GM19035 (cell line): ENCODE measurements around the gene TPCN2.

Experiments
- ATAC-seq: cut with Tn5 transposase; IDR thresholded peaks from one replicate; pipeline ENCODE4 v1.9.1; 2021; ENCODE audit not compliant: unreplicated experiment

Gene TPCN2

DNA sequence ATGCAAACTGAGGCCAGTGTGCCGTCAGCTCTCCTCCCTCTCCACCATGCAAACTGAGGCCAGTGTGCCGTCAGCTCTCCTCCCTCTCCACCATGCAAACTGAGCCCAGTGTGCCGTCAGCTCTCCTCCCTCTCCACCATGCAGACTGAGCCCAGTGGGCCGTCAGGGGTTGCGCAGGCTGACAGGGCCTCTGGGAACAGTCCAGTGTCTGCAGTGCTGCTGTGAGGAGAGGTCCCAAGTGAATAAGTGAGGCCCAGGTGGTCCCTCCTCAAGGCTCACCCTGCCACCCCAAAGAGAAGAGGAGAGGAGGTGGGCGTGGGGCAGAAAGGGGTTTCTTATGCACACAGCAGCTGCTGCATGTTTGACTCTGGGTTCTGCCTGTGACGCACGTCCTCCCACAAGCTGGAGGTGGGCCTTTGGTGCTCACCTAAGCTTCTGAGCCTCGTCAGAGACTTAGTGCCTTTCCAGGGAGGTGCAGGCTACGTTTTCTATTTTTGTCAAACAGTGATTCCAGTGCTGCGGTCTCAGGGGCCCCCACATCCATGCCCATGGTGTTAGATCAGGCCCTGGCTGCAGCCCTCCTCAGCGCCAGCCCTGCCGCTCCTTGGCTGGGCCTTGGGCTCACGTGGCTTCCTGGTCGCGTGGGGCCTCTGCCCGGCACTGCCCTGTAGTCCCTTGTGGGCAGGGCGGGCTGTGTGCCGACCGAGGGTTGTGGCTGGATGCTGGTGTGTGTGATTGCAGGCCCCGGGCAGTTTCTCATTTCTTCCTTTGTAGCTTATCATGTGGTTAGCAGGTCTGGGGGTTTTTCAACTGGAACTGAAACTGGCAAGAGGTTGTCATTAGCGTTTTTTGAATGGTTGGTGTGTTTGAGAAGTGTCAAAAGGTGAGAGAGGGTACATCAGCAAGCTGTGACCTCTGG is 7.1 kb downstream of the TPCN2 start:
- ATAC-seq: peak; percentile 81

DNA sequence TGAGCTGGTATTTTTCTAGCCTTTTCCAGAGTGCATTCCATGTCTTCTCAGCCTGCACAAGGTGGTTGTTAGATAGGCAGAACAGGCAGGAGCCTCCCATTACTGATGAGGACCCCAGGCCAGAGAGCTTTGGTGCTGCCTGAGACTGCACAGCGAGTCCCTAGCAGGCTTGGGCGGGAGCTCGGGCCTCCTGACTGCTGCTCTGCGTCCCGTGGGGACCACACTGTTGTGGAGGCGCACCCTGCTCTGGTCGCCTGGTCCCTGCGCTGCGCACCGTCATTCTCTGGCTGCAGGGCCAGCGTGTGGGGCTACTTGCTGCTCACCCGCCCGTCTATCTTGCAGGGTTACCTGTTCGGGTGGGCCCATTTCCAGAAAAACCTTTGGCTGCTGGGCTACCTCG is 8.5 kb downstream of the TPCN2 start:
- no peak for ATAC-seq

- no peak for ATAC-seq
Observed at GRCh38 chr11:69057801-69058200, 9.1 kb downstream of the TPCN2 start.

GRCh38 chr11:69058511-69059270 is 10.0 kb downstream of the TPCN2 start:
- ATAC-seq: no peak

DNA sequence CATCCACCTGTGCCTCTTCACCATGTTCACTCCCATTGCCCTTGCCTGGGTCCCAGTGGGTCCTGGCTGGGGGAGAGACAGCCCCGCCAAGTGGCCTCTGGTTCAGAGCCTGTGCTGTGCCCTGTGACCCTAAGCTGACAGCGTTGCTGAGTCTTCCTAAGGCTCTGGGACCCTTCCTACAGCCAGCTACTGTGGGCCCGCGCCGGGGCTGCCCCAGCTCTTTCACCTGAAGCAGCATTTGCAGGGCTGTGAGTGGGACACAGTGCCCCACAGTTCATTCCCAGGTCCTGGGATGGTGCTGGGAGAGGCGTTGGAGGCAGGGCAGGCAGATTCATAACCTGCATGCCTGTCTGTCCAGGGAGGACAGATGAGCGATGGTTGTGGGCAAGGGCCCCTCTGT is 10.7 kb downstream of the TPCN2 start:
- ATAC-seq: no peak

- ATAC-seq: no peak
Observed at GRCh38 chr11:69059985-69060384, 11.3 kb downstream of the TPCN2 start.

GRCh38 chr11:69060806-69061712 is 12.3 kb downstream of the TPCN2 start:
- ATAC-seq: no peak

DNA sequence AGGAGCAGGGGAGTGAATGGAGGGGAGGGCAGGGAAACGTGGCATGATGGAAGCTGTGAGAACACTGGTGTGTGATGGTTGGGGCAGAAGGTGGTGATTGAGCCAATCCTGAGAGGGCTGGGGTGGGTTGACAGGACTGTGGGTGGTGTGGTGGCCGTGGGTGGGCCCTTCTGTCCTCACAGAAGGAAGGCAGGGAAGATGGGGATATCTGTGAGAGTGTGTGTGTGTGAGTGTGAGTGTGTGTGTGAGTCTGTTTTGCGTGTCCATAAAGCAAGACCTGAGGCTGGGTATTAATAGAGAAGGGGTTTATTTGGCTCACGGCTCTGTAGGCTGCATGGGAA is 13.0 kb downstream of the TPCN2 start:
- no peak for ATAC-seq

DNA sequence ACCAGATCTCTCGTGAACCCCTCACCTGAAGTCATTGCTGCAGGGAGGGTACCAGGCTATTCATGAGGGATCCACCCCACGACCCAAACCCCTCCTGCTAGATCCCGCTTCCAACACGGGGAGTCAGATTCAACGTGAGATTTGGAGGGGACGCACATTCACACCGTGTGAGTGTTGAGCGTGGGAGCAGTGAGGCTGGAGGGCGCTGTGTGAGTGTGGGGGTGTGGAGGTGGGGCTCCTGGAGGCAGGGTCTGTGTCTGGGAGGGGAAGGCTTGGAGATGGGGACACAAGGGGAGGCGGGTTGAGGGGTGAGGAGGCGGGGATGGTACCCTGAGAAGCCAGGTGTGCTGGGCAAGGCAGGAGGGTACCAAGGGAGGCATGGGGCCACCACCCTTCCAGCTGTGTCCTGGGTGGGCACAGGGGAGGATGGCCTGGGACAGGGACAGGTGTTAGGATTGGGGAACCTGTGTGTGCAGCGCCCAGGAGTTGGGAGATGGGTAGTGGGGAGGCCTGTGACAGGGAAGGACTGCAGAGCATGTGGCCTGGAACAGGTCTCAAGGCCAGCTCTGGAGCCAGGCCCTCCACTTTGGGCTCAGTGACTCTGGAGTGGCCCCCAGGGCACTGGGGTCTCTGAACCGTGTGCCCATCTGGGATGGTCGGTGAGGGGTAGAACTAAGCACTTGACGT is 13.6 kb downstream of the TPCN2 start:
- no peak for ATAC-seq

- no peak for ATAC-seq
Observed at GRCh38 chr11:69062873-69063651, 14.3 kb downstream of the TPCN2 start.

GRCh38 chr11:69063652-69064260 is 15.0 kb downstream of the TPCN2 start:
- no peak for ATAC-seq

DNA sequence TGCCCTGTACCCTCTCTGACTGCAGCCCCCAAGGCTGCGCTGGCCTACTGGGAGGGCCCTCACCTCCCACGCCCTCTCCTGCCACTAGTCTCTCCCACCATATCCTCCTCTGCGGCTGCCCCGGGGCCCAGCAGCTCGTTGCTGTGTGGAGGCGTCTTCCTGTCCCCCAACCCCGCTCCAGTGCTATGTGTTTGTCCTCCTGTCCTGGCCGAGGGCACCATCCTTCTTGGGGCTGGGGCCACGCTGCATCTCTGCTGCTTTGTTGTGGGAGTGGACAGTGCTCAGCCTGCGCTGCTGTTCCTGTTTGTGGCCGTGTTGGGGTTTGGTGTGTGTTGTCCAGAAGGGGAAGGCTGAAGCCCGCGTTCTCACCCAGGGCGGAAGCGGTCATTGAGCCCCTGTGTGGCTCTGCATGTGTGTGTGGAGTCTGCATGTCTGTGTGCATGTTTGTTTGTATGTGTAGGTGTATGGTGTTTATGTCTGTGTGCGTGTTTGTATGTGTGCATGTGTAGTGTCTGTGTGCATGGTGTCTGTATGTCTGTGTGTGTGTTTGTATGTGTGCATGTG is 15.7 kb downstream of the TPCN2 start:
- ATAC-seq: no peak

GRCh38 chr11:69065147-69065710 is 16.5 kb downstream of the TPCN2 start:
- no peak for ATAC-seq

- ATAC-seq: no peak
Observed at GRCh38 chr11:69066122-69067112, 17.7 kb downstream of the TPCN2 start.

GRCh38 chr11:69067200-69067599 is 18.5 kb downstream of the TPCN2 start:
- no peak for ATAC-seq

DNA sequence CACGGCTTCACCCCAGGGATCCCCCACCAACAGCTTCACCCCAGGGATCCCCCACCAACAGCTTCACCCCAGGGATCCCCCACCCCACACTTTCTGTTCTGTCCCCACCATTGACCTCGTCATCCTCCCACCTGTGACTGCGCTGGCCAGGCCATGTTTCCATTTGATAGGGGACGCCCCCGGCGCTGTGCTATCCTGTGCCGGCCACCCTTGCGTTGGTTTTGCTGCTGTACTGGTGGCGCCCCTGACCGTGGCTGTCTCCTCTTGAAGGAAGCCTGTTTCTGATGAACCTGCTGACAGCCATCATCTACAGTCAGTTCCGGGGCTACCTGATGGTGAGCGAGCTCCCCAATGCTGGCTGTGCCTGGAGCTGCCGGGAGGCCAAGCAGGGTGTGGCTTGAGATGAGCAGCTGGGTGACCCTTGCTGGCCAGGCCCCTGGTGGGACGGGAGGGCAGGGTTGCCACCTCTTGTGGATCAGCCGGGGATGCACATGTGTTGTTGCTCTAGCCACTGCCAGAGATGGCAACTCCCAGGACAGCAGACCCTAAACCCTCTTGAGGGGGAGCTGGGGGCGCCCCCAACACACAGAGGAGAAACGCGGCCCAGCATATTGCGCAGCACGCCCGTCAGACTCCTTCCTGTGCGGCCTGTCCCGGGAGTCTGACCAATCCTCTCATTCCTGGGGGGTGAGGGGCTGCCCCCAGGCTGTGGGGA is 22.5 kb downstream of the TPCN2 start:
- ATAC-seq: no peak

DNA sequence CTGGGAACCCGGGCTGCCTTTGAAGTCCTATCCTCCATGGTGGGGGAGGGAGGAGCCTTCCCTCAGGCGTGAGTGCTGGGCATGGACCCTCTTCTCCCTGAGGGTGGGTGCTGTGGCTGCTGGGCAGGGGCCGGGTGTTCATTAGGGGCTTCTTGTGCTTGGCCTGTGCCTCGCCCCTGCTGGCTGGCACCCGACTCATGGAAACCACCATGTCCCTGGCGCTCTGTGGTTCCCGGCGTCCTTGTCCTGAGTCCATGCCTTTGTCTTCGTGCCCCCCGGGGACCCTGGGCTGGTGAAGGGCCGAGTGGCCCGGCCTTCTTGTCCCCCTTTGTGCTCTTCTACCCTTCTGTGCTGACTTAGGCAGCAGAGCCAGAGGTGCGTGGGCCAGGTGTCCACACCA is 23.2 kb downstream of the TPCN2 start:
- ATAC-seq: no peak
